ENCODE results near the gene NUDT3. TPM values are rescaled to one million over a fixed set of nuclear protein-coding genes. Genes with fewer than 3 reads are reported as not detected.
A peak's percentile ranks its signal among the peaks of the same experiment; 100 is the strongest.

Gene NUDT3
- total RNA-seq, 1 donor from 2014 or later = 29.1 TPM

DNA sequence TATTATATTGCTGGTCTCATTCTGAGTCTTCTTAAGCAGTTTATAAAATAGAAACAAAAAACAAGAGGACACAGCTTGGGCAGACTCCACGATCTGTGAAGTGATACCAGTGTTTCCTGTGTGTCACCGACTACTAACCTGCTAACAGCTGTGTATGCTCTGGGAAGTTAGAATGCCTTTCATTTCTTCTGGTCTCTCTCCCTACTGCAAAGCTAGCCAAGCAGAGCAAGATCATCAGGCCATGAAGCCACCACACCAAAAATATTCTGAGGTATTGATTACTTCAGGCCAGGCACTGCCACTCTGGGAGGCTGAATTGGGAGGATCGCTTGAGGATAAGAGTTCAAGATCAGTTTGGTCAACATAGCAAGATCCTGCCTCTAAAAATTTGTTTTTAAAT lies 96.7 kb downstream of the NUDT3 start:
- Histone ChIP-seq H3K36me3 (peaks cover 36% of the 10 kb centered on the region), H3K4me1 (peaks cover 6% of the 10 kb centered on the region), H3K4me3 (no peak overlapping the region), H3K27me3 (ENCODE audit: low read depth) (no peaks in the 10 kb centered on the region), H3K9me3 (no peaks in the 10 kb centered on the region), H3K27ac (no peak overlapping the region)
- intact Hi-C loops (cut with DNase I) = no loop called here
- DNase-seq = no peak
- ATAC-seq = no peak
- TF ChIP-seq, protein P1, sequence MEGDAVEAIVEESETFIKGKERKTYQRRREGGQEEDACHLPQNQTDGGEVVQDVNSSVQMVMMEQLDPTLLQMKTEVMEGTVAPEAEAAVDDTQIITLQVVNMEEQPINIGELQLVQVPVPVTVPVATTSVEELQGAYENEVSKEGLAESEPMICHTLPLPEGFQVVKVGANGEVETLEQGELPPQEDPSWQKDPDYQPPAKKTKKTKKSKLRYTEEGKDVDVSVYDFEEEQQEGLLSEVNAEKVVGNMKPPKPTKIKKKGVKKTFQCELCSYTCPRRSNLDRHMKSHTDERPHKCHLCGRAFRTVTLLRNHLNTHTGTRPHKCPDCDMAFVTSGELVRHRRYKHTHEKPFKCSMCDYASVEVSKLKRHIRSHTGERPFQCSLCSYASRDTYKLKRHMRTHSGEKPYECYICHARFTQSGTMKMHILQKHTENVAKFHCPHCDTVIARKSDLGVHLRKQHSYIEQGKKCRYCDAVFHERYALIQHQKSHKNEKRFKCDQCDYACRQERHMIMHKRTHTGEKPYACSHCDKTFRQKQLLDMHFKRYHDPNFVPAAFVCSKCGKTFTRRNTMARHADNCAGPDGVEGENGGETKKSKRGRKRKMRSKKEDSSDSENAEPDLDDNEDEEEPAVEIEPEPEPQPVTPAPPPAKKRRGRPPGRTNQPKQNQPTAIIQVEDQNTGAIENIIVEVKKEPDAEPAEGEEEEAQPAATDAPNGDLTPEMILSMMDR (IDR thresholded peaks at IDR 0.05) = no peak

GRCh38 chr6:34292954-34293353 lies 99.5 kb downstream of the NUDT3 start:
- no peak for ATAC-seq
- H3K27ac ChIP-seq = no peak overlapping the region

GRCh38 chr6:34289137-34289536 lies 103.3 kb downstream of the NUDT3 start:
- DNase-seq (no peak), ATAC-seq (no peak)
- TF ChIP-seq, protein P1 (IDR thresholded peaks at IDR 0.05) = no peak
- Histone ChIP-seq H3K9me3 (no peaks in the 10 kb centered on the region), H3K36me3 (peaks cover 31% of the 10 kb centered on the region), H3K4me1 (peaks cover 23% of the 10 kb centered on the region), H3K27ac (no peak overlapping the region), H3K4me3 (no peak overlapping the region), H3K27me3 (ENCODE audit: low read depth) (no peaks in the 10 kb centered on the region)
- intact Hi-C loops (cut with DNase I) = no loop called here

More at GRCh38 chr6:34292954-34293353, 99.5 kb downstream of the NUDT3 start:
- Histone ChIP-seq H3K36me3 (peaks cover 36% of the 10 kb centered on the region), H3K4me1 (peaks cover 5% of the 10 kb centered on the region), H3K4me3 (no peak overlapping the region), H3K27me3 (ENCODE audit: low read depth) (no peaks in the 10 kb centered on the region), H3K9me3 (no peaks in the 10 kb centered on the region)
- DNase-seq = no peak
- TF ChIP-seq, protein P1 (IDR thresholded peaks at IDR 0.05) = no peak
- intact Hi-C loops (cut with DNase I) = no loop called here

- TF ChIP-seq, protein P1 (IDR thresholded peaks at IDR 0.05) = no peak
- DNase-seq (no peak), ATAC-seq (no peak)
- Histone ChIP-seq H3K4me3 (no peak overlapping the region), H3K27me3 (ENCODE audit: low read depth) (no peaks in the 10 kb centered on the region), H3K9me3 (no peaks in the 10 kb centered on the region), H3K27ac (no peak overlapping the region), H3K36me3 (peaks cover 25% of the 10 kb centered on the region), H3K4me1 (peaks cover 28% of the 10 kb centered on the region)
- intact Hi-C loops (cut with DNase I) = no loop called here
These were observed 103.9 kb downstream of the NUDT3 start for GRCh38 chr6:34288581-34288980.

DNA sequence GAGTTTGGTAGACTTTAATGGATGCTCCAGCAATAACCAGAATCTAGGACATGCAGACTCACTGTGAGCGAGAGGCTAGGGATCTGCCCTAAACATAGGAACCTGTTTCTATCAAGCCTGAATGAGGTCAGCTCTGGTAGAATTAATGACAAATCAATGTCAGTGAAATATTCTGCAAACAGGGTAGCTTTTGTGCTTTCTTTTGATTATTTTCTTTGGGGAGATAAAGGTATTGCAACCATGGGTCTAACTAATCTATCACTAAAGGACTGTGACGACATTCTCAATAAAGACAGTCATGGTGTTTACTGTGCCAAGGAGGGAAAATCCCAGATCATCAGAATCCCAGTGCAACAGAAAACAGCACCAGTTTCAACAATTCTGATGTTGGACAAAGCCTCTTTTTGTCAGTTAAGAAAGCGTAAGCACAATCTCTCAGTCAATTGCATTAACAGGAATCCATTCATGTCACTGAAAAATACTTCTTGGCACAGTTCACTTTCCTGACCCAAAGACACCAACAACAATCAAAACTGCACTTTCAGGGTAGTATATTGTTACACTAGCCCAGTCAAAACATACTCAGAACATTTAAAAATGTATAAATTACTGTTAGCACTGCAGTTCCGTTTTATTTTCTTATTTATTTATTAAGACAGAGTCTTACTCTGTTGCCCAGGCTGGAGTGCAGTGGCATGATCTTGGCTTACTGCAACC lies 106.9 kb downstream of the NUDT3 start:
- no peak for DNase-seq
- Histone ChIP-seq H3K9me3 (no peaks in the 10 kb centered on the region), H3K4me1 (peaks cover 30% of the 10 kb centered on the region), H3K36me3 (peaks cover 6% of the 10 kb centered on the region), H3K27ac (peak overlapping the region; percentile 56), H3K4me3 (no peak overlapping the region), H3K27me3 (ENCODE audit: low read depth) (no peaks in the 10 kb centered on the region)
- ATAC-seq = no peak
- intact Hi-C loops (cut with DNase I) = no loop called here
- TF ChIP-seq, protein P1 (IDR thresholded peaks at IDR 0.05) = no peak

Data from lower lobe of right lung (tissue), 2 donors.